22Rv1 (cell line): ENCODE results near the gene CLEC16A.

ENCODE experiments used
- CTCF ChIP-seq: fragments of 450-650 bp; IDR thresholded peaks from 2 replicates; pipeline ENCODE4 v1.5.1; 2017; ENCODE audit warnings: mild to moderate bottlenecking
- ZFX ChIP-seq: fragments of 450-650 bp; IDR thresholded peaks from 2 replicates; pipeline ENCODE4 v1.6.1; 2017; ENCODE audit warnings: antibody characterized with exemption, borderline replicate concordance

GRCh38 chr16:11139326-11140097, 195.1 kb downstream of the CLEC16A start:
- TF ChIP-seq CTCF = no peak
- TF ChIP-seq ZFX = no peak
